ENCODE results near the gene TMEM51.

GRCh38 chr1:15198684-15199083 is 45.1 kb downstream of the TMEM51 start:
- TF ChIP-seq CTCF (IDR thresholded peaks at IDR 0.05; ENCODE audit: low read depth, low read length, poor library complexity, severe bottlenecking) (no peak), EZH2phosphoT487 (IDR thresholded peaks at IDR 0.05; ENCODE audit: borderline replicate concordance, low read length) (no peak)

All from DOHH2 (cell line).